ENCODE results near the gene HOGA1. TPM values are rescaled to one million over a fixed set of nuclear protein-coding genes. Genes with fewer than 3 reads are reported as not detected.

HOGA1 gene
- total RNA-seq, 1 donor from 2014 or later = not detected

DNA sequence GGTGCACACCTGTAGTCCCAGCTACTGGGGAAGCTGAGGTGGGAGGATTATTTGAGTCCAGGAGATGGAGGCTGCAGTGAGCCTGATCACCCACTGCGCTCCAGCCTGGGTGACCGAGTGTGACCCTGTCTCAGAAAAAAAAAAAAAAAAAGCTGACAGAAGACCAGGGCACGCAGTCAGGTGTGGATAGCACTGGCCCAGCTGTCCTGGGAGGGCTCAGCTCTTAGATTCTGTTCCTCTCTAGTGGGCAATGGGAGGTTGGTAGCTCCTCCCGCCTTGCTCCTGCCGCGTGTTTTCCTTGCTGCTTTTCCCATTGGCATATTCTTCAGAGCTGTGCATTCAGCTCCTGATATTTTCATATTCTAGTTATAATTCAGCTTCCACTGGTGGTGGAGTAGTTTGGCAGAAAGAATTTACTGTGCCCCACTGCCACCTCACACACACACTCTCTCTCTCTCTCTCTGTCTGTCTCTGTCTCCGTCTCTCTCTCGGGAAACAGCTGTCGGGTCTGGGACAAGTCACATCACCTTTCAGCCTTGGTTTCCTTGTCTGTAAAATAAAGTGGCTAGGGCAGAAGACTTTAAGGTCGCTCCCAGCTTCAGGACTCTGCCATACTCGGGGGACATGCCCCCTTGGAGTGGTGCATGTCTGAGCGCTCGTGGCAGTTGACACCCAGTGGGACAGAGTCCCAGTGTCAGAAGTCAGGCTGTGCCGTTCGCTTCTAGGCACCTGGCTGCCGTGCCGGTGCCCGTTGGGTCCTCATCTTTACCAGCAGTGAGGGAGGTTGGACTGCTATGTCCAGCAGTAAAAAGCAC lies 37.5 kb upstream of the HOGA1 start:
- H3K9me3 Mint-ChIP-seq = no peaks in the 10 kb centered on the region
- DNase-seq (no peak), ATAC-seq (ENCODE audit: low read depth) (no peak)
- CTCF ChIA-PET = no interaction called here
- H3K4me3 Mint-ChIP-seq = no peak overlapping the region
- H3K27me3 Mint-ChIP-seq = peaks cover 3% of the 10 kb centered on the region
- POLR2A ChIA-PET = no interaction called here
- H3K4me1 Mint-ChIP-seq = peaks cover 5% of the 10 kb centered on the region
- TF ChIP-seq, protein P1, sequence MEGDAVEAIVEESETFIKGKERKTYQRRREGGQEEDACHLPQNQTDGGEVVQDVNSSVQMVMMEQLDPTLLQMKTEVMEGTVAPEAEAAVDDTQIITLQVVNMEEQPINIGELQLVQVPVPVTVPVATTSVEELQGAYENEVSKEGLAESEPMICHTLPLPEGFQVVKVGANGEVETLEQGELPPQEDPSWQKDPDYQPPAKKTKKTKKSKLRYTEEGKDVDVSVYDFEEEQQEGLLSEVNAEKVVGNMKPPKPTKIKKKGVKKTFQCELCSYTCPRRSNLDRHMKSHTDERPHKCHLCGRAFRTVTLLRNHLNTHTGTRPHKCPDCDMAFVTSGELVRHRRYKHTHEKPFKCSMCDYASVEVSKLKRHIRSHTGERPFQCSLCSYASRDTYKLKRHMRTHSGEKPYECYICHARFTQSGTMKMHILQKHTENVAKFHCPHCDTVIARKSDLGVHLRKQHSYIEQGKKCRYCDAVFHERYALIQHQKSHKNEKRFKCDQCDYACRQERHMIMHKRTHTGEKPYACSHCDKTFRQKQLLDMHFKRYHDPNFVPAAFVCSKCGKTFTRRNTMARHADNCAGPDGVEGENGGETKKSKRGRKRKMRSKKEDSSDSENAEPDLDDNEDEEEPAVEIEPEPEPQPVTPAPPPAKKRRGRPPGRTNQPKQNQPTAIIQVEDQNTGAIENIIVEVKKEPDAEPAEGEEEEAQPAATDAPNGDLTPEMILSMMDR (IDR thresholded peaks at IDR 0.05) = no peak
- no peak overlapping the region for H3K27ac Mint-ChIP-seq
- intact Hi-C loops (cut with micrococcal nuclease) = no loop called here
- no peaks in the 10 kb centered on the region for H3K36me3 Mint-ChIP-seq (ENCODE audit: low read depth)

DNA sequence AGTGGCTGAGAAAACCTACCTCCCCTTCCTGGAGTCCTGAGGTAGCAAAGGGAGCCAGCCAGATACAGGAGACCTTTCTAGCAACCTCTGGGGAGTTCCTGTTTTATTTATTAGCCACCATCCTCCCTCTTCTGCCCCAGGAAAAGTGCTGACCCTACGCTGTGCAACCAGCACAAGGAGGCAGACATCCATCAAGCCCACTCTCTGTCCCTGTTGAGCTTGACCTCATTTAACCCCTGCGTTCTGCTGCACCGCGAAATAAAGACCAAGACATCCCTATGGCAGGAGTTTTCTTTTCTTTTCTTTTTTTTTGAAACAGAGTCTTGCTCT lies 37.0 kb upstream of the HOGA1 start:
- Mint-ChIP-seq H3K9me3 (no peaks in the 10 kb centered on the region), H3K36me3 (ENCODE audit: low read depth) (no peaks in the 10 kb centered on the region), H3K4me1 (peaks cover 5% of the 10 kb centered on the region), H3K27ac (no peak overlapping the region), H3K27me3 (peaks cover 3% of the 10 kb centered on the region), H3K4me3 (no peak overlapping the region)
- intact Hi-C loops (cut with micrococcal nuclease) = no loop called here
- CTCF ChIA-PET = no interaction called here
- ATAC-seq (ENCODE audit: low read depth) = no peak
- POLR2A ChIA-PET = no interaction called here
- DNase-seq = no peak
- TF ChIP-seq, protein P1 (IDR thresholded peaks at IDR 0.05) = no peak

DNA sequence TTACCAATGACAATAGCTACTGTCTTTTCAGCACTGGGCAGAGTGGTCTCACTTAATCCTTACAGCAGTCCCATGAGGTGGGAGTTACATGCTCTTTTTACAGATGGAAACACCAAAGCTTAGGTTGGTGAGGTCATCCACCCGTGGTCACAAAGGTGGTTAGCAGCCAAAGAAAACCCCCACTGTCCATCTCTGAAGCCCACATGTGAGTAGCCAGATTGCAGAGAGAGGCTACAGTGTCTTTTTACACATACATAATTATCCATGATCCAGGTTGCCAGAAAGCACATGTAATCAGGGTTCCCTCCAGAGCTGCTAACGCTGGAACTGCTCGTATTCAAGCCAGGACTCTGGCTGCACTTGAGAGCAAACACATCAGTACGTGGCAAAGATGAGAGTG lies 36.2 kb upstream of the HOGA1 start:
- H3K36me3 Mint-ChIP-seq (ENCODE audit: low read depth) = no peaks in the 10 kb centered on the region
- intact Hi-C loops (cut with micrococcal nuclease) = no loop called here
- ATAC-seq (ENCODE audit: low read depth) (no peak), DNase-seq (no peak)
- TF ChIP-seq, protein P1 (IDR thresholded peaks at IDR 0.05) = no peak
- H3K9me3 Mint-ChIP-seq = no peaks in the 10 kb centered on the region
- peaks cover 3% of the 10 kb centered on the region for H3K27me3 Mint-ChIP-seq
- peaks cover 3% of the 10 kb centered on the region for H3K4me1 Mint-ChIP-seq
- H3K4me3 Mint-ChIP-seq = no peak overlapping the region
- ChIA-PET CTCF (interaction anchor here (0.6 kb wide), 1 partner anchor 45 kb away, joined by 4 read pairs; no protein-coding TSS in a partner anchor), POLR2A (no interaction called here)
- no peak overlapping the region for H3K27ac Mint-ChIP-seq

DNA sequence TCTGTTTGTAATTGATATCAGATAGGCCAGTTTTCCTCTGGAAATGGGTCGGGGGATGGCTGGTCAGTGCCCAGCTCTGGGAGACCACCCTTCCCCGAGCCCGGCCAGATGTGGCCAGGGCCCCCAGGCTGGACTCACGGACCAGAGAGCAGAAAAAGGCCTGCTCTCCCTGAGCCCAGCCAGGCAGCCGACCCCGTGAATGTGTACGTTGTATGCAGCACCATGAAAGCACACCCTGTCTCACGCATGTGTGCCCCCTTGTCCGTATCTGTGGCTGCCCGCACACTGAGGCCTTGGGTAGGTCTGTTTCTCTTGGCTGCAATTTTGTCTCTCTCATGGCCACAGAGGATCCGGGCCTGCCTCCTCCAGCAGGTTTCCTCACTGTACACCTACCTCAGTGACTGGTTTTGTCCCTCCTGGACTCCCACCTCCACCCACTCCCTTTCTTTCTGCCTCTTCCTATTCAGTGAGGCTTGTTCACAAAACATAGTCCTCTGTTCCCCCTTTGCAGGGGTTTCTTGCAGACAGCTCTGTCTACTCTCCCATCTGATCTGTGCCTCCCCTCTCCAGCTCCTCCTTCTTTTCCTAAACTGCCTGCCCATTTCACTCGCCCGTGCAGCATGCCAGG lies 35.2 kb upstream of the HOGA1 start:
- Mint-ChIP-seq H3K27me3 (peaks cover 3% of the 10 kb centered on the region), H3K4me3 (no peak overlapping the region), H3K4me1 (no peaks in the 10 kb centered on the region), H3K9me3 (no peaks in the 10 kb centered on the region), H3K27ac (no peak overlapping the region), H3K36me3 (ENCODE audit: low read depth) (no peaks in the 10 kb centered on the region)
- DNase-seq = no peak
- ChIA-PET CTCF (no interaction called here), POLR2A (no interaction called here)
- intact Hi-C loops (cut with micrococcal nuclease) = no loop called here
- TF ChIP-seq, protein P1 (IDR thresholded peaks at IDR 0.05) = no peak
- no peak for ATAC-seq (ENCODE audit: low read depth)

DNA sequence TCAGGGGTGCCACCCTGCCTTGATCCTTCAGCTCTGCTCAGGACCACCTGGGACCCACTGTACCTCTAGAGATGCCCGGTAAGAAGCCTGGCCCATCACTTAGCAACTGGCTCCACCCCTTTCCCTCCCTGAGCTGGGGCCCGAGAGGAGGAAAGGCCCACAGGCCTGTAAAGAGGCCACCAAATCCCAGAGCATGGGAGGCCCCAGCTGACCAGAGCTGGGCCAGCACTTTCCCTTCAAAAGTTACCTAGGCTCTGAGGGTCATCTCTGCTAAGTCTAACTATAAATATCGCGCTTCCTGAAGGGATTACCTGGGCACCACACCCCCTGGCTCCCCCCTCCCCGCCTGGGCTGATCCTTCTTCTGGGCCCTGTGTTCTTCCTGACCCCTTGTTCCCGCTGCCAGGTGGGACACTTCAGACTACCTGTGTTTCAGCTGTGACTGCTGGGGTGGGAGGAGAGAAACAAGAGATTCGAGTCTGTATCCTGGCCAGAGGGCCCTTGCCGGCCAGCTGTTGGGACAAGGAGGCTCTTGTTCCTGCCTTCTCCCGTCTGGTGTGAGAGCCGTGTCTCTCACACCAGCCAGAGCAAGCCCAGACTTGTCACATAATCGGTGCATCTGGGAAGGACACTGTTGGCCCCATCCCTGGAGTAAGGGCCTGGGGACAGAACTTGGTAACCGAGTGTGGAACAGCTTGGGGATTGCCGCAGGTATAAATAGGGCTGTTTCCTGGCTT lies 34.4 kb upstream of the HOGA1 start:
- Mint-ChIP-seq H3K9me3 (no peaks in the 10 kb centered on the region), H3K4me1 (no peaks in the 10 kb centered on the region), H3K27ac (no peak overlapping the region), H3K36me3 (ENCODE audit: low read depth) (no peaks in the 10 kb centered on the region), H3K27me3 (peaks cover 3% of the 10 kb centered on the region), H3K4me3 (no peak overlapping the region)
- DNase-seq (no peak), ATAC-seq (ENCODE audit: low read depth) (no peak)
- intact Hi-C loops (cut with micrococcal nuclease) = loop anchor here (10.0 kb wide), 1 partner anchor 275 kb away; no protein-coding TSS in a partner anchor
- ChIA-PET CTCF (no interaction called here), POLR2A (no interaction called here)
- TF ChIP-seq, protein P1 (IDR thresholded peaks at IDR 0.05) = no peak
